MV-4-11 (cell line): ENCODE results near the gene MCFD2.
A peak's percentile ranks its signal among the peaks of the same experiment; 100 is the strongest.

Experiments used
- DNase-seq: peaks from one replicate; lab custom pipeline; 2025; lab: John Stamatoyannopoulos, UW

The MCFD2 gene

DNA sequence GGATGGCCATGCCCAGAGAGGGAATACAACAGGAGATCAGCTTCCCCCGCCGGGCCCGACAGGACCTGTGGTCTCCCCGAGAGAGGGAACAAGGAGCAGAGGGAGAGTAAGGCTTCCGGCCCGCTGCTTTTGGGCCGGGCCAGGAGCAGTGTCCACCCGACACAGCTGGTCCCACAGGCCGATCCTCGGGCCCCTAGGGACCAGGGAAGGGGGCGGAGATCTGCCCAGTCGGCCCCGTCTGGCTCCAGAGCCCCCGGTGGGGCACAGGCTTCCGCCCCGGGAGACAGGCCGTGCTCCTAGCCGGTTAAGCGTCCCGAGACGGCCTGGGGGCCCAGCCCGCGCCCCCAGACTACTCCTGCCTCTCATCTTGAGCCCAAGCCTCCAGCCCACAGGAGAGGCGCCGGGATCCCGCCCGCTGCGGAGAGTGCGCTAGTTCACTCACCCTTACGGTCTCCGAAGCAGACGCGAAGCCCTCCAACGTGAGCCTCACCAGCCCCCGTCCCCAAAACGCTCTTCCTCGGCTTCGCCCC, at the start of gene MCFD2:
Gene MCFD2 (minus strand): TSS at position 526 of the 530 bp plus-strand sequence. CDS start 6,635 bp downstream, outside the sequence.
- no peak for DNase-seq

DNA sequence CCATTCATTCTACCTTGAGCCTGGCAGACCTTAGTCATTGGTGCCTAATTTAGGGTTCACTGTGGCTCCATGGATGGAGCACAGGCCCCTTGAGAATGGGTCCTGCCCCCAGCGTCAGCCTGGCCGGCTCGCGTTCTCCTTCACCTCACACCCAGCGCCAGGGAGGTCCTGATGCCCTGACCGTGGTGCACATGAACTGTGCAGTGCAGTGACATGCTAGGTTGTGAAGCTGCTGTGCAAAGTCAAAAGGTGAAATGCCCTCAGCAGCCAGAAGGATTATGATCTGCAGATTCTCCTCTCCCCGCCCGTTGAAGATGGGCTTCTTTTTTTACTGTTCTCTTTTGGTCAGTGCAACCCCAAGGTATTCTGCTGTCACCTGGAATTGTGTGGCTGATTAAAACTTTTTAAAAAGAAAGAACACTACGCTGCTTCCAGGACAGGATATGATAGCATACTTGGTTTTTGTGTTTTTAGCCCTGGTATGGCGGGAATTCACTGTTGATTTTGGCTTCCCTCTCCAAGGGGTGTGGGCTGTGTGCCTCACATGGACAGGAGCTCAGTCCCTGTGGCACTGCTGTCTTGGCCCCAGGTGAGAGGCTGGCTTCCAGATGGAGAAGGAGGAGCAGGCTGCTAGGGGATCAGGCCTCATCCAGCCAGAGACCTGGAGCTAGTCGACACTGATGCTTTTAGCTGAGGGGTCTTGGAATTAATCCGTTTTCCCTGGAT, 49.4 kb upstream of the MCFD2 start:
- DNase-seq, result no peak

DNA sequence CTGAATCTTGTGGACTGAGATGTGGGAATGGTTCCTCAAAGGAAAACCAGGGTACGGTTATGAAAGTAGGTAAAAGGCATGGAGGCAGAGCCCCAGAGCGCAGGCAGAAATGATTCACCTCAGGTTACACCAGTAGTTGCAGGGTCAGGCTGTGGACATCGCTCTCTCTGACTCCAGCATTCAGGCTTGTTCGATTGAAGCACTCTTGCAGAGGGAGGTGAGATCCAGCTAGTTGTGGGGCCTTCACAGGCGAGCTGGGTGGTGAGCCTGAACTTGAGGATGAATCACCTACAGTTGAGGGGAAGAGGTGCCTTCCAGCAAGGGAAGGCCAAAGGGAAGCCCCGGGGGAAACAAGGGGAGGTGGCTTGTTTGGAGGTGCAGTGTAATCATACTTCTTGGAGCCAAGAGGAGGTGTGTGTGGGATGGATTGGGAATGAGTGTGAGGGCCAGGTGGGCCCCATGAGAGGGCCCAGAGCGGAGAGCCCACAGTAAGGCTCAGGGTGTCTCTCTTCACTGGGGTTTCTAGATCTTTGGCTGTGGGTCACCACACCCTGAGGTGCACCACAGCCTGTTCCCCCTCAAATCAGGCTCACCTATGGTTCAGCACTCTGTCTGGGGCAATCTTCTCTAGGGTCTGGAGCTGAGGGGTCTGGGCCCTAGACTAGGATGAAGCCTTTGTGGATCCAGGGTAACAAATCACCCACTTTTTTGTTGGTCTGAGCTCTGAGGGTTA, 48.5 kb upstream of the MCFD2 start:
- no peak for DNase-seq

DNA sequence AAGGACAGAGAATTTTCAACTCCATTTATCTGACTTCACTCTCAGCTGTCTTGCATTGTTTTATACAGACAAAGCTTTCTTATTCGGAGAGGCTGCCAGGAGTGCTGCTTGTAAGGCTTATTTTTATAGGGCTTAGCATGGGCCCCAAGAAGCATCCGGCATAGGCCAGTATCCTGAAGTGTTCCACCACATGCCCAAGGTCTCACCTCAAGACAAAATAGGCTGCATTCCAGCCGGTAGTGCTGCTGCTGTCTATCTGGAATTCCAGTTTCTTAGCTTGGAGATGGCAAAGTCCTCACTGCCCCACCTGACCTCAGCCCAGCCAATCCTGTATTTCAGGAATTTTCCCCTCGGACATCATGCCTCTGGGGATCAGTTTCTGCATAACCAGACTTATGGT, 47.6 kb upstream of the MCFD2 start:
- DNase-seq, result no peak

DNA sequence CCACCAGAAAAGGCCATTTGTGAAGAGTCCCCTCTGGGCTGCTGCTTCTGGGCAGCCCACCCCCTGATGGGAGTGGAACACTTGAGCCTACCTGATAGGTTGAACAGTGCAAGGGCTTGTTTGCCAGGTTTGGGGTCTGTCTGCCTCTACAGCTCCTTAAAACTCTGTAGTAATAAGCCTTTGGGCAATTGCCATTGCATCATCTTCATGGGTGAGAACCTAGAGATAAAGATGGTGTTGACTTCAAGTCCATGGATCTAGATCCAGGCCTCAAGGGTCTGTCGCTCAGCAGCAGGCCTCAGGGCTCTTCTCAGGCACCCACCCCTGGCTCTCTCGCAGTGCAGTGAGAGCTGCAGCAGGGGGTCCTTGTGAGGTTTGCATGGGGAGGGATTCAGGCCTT, 47.1 kb upstream of the MCFD2 start:
- DNase-seq, result no peak

DNA sequence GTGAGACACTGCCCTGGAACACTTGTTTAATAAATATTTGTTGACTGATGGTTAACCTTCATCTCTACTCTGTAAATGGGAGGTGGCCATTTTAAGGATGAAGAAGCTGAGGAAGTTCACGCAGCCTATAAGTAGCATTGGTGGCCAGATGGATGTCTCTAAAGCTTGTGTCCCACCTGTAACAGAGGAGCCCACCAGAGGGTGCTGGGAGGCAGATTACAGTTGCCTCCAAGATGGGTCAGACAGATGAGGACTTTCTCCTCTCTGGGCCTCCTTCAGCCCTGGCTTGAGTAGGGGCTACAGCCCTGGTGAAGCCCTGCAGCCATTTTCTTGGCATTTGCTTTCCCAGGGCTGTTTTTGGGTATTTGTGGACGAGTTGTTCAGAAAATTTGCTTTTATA, 45.0 kb upstream of the MCFD2 start:
- no peak for DNase-seq

DNA sequence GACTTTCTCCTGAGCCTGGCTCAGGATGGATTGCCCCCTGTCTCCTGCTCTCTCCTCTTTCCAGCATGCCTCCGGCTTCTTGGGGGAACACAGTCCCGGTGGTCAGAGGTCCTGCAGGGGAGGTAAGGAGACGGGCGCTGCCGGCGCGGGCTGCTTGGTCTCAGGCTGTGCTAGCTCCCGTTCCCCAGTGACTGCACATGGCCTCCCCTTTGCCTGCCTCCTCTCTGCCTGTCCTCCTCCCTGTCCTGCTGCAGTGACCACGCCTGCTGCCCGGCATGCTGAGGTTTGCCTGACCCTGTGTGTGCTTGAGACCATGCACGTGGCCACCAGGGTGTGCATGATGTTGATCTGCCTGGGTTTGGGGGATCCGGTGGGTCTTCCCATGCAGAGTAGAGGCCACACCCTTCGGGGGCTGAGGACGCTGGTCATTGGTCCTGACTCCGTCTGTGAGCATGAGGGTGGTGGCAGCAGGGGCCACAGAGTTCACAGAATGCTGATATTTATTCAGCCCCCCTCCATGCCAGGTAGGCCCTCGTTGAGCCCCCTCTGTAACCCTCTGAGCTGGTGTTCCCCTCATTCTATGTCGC, 42.9 kb upstream of the MCFD2 start:
- no peak for DNase-seq

DNA sequence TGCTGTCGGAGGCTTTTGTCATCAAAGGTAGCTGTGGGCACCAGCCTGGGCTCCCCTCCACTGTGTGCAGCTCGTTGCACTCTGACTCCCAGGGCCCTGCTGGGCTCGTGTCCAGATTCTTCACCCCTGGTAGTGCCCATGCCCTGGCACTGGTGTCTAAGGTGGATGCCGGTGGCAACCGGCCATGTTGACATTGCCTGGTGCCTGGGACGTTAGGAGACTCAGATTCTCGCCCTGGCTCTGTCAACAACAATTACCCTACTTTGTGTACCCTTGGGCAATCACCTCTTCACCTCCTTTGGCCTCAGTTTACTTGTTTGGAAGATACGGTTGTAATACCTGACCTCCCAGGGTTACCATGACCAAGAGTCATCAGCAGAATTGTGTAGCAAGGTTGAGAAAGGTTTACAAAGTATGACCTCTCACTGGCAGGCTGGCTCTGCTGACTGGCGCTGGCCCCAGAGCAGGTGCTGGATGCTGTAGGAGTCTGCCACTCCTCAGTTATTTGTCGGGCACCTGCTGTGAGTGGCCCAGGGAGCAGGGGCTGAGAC, 41.5 kb upstream of the MCFD2 start:
- no peak for DNase-seq

GRCh38 chr2:46955764-46956163, 40.2 kb upstream of the MCFD2 start:
- no peak for DNase-seq

GRCh38 chr2:46954951-46955571, 39.5 kb upstream of the MCFD2 start:
- no peak for DNase-seq

- no peak for DNase-seq
Observed at GRCh38 chr2:46952171-46952570, 36.6 kb upstream of the MCFD2 start.

DNA sequence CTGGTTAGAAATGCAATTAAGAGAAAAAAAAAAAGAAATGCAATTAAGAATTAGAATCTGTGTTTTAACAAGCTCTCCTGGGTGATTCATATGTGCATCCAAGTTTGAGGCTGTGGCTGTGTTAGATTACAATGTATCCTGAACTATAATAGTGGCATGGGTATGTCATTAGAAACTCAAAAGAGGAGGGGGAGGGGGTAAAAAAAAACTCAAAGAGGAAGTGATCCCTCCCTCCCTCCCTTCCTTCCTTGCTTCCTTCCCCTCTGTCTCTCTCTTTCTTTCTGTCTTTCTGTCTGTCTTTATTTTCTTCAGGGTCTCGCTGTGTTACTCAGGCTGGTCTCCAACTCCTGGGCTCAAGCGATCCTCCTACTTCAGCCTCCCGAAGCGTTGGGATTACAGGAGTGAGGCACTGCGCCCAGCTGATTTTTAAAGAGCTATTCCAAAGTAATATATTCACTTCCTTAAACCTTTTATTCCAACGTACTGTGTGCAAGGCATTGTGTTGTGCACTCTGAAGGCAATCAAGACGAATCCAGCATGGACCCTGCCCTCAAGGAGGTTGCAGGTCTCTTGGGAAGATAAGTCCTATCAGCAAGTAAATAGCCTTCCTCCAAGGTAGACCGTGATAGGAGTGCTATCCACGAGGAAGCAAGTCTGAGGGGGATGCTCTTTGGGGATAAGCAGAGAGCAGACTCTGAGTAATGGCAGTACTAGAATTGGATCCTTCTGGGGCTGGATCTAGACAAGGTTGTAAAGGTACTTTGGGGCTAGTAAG, 35.9 kb upstream of the MCFD2 start:
- peak; percentile 74 for DNase-seq

GRCh38 chr2:46950314-46950713, 34.7 kb upstream of the MCFD2 start:
- DNase-seq, result no peak

DNA sequence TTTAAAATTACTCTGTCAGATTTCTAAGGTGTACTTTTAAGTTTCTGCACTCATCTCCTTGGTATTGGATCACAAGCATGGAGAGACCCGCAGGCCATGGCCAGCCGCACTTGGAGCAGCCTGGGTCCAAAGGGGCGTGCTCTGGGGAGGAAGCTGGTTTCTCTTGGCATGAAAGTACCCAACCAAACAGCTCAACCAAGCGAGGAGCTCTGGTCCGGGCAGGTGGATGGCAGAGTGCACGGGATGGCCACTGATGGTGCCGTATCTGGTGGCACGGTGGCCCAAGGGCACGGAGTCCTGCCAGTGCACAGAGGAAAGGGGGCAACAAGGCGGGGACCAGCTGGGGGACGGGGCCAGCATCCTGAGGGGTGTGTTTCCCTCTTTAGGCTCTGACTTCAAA, 32.2 kb upstream of the MCFD2 start:
- no peak for DNase-seq

GRCh38 chr2:46945671-46946070, 30.1 kb upstream of the MCFD2 start:
- peak; percentile 26 for DNase-seq

- DNase-seq, result no peak
Observed at GRCh38 chr2:46943881-46944798, 28.5 kb upstream of the MCFD2 start.

- DNase-seq, result no peak
Observed at GRCh38 chr2:46942891-46943626, 27.5 kb upstream of the MCFD2 start.

GRCh38 chr2:46942143-46942526, 26.5 kb upstream of the MCFD2 start:
- DNase-seq, result peak; percentile 22

- no peak for DNase-seq
Observed at GRCh38 chr2:46939626-46940359, 24.2 kb upstream of the MCFD2 start.
